GM21526 (cell line): Measurements from ENCODE around the gene OR52D1.
A peak's percentile ranks its signal among the peaks of the same experiment; 100 is the strongest.

Experiments
- ATAC-seq: cut with Tn5 transposase; IDR thresholded peaks from one replicate; pipeline ENCODE4 v1.9.1; 2021; ENCODE audit warnings: moderate library complexity; ENCODE audit not compliant: unreplicated experiment, low FRiP score

OR52D1 gene

GRCh38 chr11:5488385-5488784 is at the start of gene OR52D1:
TSS of gene OR52D1 (plus strand) at chr11:5488685. CDS start at chr11:5488707, 22 bp downstream.
- no peak for ATAC-seq

GRCh38 chr11:5441414-5441813 is 47.1 kb upstream of the OR52D1 start, which contains the start of gene OR51I1:
TSS of gene OR51I1 (minus strand) at chr11:5441514. CDS start at chr11:5441514, 0 bp downstream.
- ATAC-seq, result no peak

GRCh38 chr11:5443835-5444393 is 44.6 kb upstream of the OR52D1 start:
- no peak for ATAC-seq

- no peak for ATAC-seq
Observed at GRCh38 chr11:5449023-5449422, 39.5 kb upstream of the OR52D1 start, which contains the start of gene OR51I2. TSS of gene OR51I2 (plus strand) at chr11:5449323. CDS start at chr11:5453489, 4,166 bp downstream.

GRCh38 chr11:5449432-5449831 is 39.1 kb upstream of the OR52D1 start:
- no peak for ATAC-seq

- no peak for ATAC-seq
Observed at GRCh38 chr11:5460983-5461621, 27.4 kb upstream of the OR52D1 start.

- ATAC-seq, result no peak
Observed at GRCh38 chr11:5467527-5467926, 21.0 kb upstream of the OR52D1 start.

GRCh38 chr11:5473921-5474320 is 14.6 kb upstream of the OR52D1 start:
- no peak for ATAC-seq

GRCh38 chr11:5476186-5476819 is 12.2 kb upstream of the OR52D1 start:
- ATAC-seq, result peak; percentile 85

- ATAC-seq, result no peak
Observed at GRCh38 chr11:5486003-5486402, 2.5 kb upstream of the OR52D1 start.

GRCh38 chr11:5486421-5486820 is 2.1 kb upstream of the OR52D1 start:
- no peak for ATAC-seq

- no peak for ATAC-seq
Observed at GRCh38 chr11:5488798-5489399, 414 bp downstream of the OR52D1 start.

- no peak for ATAC-seq
Observed at GRCh38 chr11:5489576-5490357, 1.3 kb downstream of the OR52D1 start.

- ATAC-seq, result no peak
Observed at GRCh38 chr11:5499671-5500070, 11.2 kb downstream of the OR52D1 start.

- no peak for ATAC-seq
Observed at GRCh38 chr11:5500393-5500801, 11.9 kb downstream of the OR52D1 start.

GRCh38 chr11:5504403-5504921 is 16.0 kb downstream of the OR52D1 start:
- ATAC-seq, result no peak

GRCh38 chr11:5505363-5506048 is 17.0 kb downstream of the OR52D1 start:
- ATAC-seq, result no peak

- no peak for ATAC-seq
Observed at GRCh38 chr11:5507177-5507932, 18.9 kb downstream of the OR52D1 start.

- ATAC-seq, result no peak
Observed at GRCh38 chr11:5507933-5508305, 19.4 kb downstream of the OR52D1 start.
